ENCODE results near the gene DENND1A. TPM values are rescaled to one million over a fixed set of nuclear protein-coding genes. Genes with fewer than 3 reads are reported as not detected.

DENND1A gene
- total and polyA plus RNA-seq, 12 donors, result 7.3 to 36.7 (median 19.6) TPM

DNA sequence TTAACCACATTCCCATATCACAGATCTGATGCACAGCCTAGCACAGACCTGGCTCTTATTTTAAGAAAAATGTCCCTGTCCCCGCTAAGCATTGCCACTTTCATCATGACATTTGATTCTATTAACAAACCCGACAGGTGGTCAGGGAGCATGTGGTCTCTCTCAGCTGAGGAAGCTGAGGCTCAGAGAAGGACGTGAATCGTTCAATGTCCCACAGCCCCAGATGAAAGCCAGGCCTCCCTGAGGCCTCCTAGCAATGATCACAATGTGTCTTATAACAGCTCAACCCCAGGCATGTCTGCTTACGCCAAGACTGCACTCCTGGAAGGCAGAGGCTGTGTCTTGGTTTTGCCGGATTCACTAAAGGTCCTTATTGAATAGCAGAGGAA, 584.4 kb downstream of the DENND1A start:
- Histone ChIP-seq H3K27me3 (peaks cover 17% of the 10 kb centered on the region), H3K9me3 (replicated peaks in 1 of 3) (no peaks in the 10 kb centered on the region), H3K36me3 (replicated peaks in 1 of 2) (no peaks in the 10 kb centered on the region), H3K27ac (no peak overlapping the region), H3K4me3 (no peak overlapping the region), H3K4me1 (replicated peaks in 1 of 2) (no peaks in the 10 kb centered on the region)
- TF ChIP-seq POLR2A (IDR thresholded peaks at IDR 0.05), result no peak
- TF ChIP-seq, protein P1, sequence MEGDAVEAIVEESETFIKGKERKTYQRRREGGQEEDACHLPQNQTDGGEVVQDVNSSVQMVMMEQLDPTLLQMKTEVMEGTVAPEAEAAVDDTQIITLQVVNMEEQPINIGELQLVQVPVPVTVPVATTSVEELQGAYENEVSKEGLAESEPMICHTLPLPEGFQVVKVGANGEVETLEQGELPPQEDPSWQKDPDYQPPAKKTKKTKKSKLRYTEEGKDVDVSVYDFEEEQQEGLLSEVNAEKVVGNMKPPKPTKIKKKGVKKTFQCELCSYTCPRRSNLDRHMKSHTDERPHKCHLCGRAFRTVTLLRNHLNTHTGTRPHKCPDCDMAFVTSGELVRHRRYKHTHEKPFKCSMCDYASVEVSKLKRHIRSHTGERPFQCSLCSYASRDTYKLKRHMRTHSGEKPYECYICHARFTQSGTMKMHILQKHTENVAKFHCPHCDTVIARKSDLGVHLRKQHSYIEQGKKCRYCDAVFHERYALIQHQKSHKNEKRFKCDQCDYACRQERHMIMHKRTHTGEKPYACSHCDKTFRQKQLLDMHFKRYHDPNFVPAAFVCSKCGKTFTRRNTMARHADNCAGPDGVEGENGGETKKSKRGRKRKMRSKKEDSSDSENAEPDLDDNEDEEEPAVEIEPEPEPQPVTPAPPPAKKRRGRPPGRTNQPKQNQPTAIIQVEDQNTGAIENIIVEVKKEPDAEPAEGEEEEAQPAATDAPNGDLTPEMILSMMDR (IDR thresholded peaks at IDR 0.05), result no peak
- DNase-seq, result no peak
- intact Hi-C loops (cut with DNase I), result loop anchor here in 1 of 2 donors (5.0 kb wide), 1 partner anchor 258 kb away; no protein-coding TSS in a partner anchor
- 67 to 81% (median 70%) methylated on average over 5 to 6 of the region's 6 CpGs for WGBS, 4 donors

DNA sequence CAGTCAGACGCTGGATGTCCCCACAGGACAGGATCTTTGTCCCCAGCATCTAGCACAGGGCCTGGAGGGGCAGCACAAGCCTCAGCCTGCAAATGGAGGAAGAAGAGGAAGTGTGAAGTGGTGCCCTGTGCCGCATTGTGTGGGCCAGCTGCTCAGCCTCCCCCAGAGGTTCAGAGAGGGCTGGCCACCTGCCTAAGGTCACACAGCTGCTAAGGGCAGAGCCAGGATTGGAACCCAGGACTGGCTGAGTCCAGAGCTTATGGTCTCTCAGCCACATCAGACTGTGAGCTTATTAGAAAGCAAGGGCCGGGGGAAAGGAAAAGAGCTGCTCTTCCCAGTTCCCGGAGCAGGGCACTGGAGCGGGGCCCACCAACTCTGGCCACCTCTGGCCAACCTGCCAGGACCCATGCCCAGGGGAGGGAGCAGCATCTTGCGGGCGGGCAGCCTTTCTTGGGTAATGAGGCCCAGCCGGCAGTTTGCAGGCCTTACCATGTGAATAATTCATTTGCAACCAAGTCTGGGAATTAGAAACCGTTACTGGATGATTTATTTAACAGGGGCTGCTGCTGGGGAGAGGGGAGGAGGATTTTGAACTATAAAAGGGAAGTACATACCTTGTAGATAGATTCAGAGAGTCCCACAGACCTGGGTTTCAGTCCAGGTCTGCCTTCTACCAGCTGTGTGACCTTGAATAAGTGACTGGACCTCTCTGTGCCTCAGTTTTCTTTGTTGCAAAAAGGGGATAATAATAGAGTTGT, 585.6 kb downstream of the DENND1A start:
- Histone ChIP-seq H3K36me3 (replicated peaks in 1 of 2) (no peaks in the 10 kb centered on the region), H3K4me3 (no peak overlapping the region), H3K4me1 (replicated peaks in 1 of 2) (no peaks in the 10 kb centered on the region), H3K9me3 (replicated peaks in 1 of 3) (no peaks in the 10 kb centered on the region), H3K27me3 (peaks cover 12% of the 10 kb centered on the region), H3K27ac (no peak overlapping the region)
- intact Hi-C loops (cut with DNase I), result no loop called here
- TF ChIP-seq, protein P1 (IDR thresholded peaks at IDR 0.05), result no peak
- no peak for TF ChIP-seq POLR2A (IDR thresholded peaks at IDR 0.05)
- 87 to 95% (median 91%) methylated on average over 5 to 9 of the region's 9 CpGs for WGBS, 4 donors
- no peak for DNase-seq

DNA sequence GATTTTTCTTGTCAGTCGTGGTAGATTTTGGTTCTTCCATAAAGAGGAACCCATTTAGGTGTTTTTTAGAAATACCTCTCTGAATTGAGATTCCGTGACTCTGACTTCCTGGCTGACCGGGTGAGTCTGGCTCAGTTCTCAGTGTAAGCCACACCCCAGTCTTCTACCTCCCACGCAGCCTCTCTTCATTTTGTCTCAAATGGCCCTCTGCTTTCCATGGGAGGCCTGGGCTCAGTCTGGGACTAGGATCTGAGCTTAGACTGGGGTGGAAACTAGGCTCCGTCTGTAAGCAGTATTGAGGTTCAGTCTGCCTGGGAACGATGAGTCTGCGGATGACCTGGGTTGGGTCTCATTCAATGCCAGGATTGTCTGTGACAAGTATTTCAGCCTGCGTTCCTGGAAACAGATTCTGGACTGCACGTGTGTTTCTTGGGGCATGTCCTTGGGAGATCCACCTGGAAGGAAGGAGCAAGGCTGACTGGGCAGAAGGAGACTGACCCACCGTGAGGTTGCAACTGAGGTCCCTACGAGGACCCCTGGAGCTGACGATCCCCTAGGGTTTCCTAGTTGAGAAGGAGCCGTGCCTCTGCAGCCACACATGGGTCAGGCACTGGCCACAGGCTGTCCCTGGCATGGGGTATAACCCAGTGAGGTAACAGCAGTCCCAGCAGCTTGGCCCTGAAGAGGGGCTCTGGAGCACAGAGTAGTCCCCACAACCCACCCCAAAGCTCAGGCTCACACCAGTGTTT, 586.3 kb downstream of the DENND1A start:
- TF ChIP-seq POLR2A (IDR thresholded peaks at IDR 0.05), result no peak
- TF ChIP-seq, protein P1 (IDR thresholded peaks at IDR 0.05), result no peak
- Histone ChIP-seq H3K4me3 (no peak overlapping the region), H3K27me3 (peaks cover 5% of the 10 kb centered on the region), H3K36me3 (replicated peaks in 1 of 2) (no peaks in the 10 kb centered on the region), H3K27ac (no peak overlapping the region), H3K4me1 (replicated peaks in 1 of 2) (no peaks in the 10 kb centered on the region), H3K9me3 (replicated peaks in 1 of 3) (no peaks in the 10 kb centered on the region)
- intact Hi-C loops (cut with DNase I), result no loop called here
- no peak for DNase-seq
- WGBS, 4 donors, result 57 to 65% (median 63%) methylated on average over 10 to 13 of the region's 13 CpGs

DNA sequence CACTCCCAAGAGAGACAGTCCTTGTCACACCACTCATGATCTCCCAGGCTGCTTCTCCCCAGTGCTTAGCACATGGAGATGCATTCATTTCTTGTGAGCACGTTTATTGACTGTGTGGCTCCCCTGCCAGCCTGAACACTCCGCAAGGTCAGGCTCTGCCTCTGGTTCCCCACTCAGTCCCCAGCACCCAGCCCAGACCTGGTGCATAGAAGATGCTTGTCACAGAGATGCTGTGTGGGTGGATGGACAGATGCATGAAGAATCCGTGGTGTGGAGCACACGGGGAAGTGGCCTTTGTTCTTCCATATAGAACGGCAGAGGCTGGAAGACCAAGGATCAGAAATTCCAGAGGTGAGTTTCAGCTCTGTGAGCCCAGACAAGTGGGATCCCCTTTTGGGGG, 587.7 kb downstream of the DENND1A start:
- Histone ChIP-seq H3K4me1 (replicated peaks in 1 of 2) (no peaks in the 10 kb centered on the region), H3K36me3 (replicated peaks in 1 of 2) (no peaks in the 10 kb centered on the region), H3K9me3 (replicated peaks in 1 of 3) (no peaks in the 10 kb centered on the region), H3K27me3 (peaks cover 1% of the 10 kb centered on the region), H3K4me3 (no peak overlapping the region), H3K27ac (no peak overlapping the region)
- TF ChIP-seq POLR2A (IDR thresholded peaks at IDR 0.05), result no peak
- TF ChIP-seq, protein P1 (IDR thresholded peaks at IDR 0.05), result no peak
- intact Hi-C loops (cut with DNase I), result no loop called here
- no peak for DNase-seq
- 81 to 84% (median 82%) methylated on average over 5 of the region's 5 CpGs for WGBS, 4 donors

Measured in adrenal gland (tissue), 12 donors.